Neuronal stem cell (in vitro differentiated cells): ENCODE results near the gene PNPLA3.

Experiments
- DNase-seq: peaks from one replicate; pipeline ENCODE4 v3.0.0-alpha.2; 2013; ENCODE audit warnings: low spot score
- H2AFZ ChIP-seq: one replicate; pipeline ENCODE4 v1.6.1; 2013; ENCODE audit warnings: mild to moderate bottlenecking, low read length, inconsistent platforms
- H2AK5ac ChIP-seq: 2 replicates; pipeline ENCODE4 v1.6.1; 2013; ENCODE audit warnings: low read depth, mild to moderate bottlenecking, inconsistent platforms, low read length, moderate library complexity, mixed read lengths
- H2BK120ac ChIP-seq: 2 replicates; pipeline ENCODE4 v1.6.1; 2013; ENCODE audit warnings: low read depth, mild to moderate bottlenecking, inconsistent platforms, low read length, moderate library complexity, mixed read lengths
- H2BK12ac ChIP-seq: one replicate; pipeline ENCODE4 v1.6.1; 2013; ENCODE audit warnings: low read length, inconsistent platforms
- H2BK15ac ChIP-seq: 2 replicates; pipeline ENCODE4 v1.6.1; 2013; ENCODE audit warnings: mild to moderate bottlenecking, low read length, inconsistent platforms, mixed read lengths
- H2BK5ac ChIP-seq: one replicate; pipeline ENCODE4 v1.6.1; 2013; ENCODE audit warnings: inconsistent platforms, mild to moderate bottlenecking, low read length, moderate library complexity
- H3K14ac ChIP-seq: one replicate; pipeline ENCODE4 v1.6.1; 2013; ENCODE audit warnings: low read length, inconsistent platforms
- H3K18ac ChIP-seq: 2 replicates; pipeline ENCODE4 v1.6.1; 2013; ENCODE audit warnings: low read length, inconsistent platforms
- H3K23ac ChIP-seq: 2 replicates; pipeline ENCODE4 v1.6.1; 2013; ENCODE audit warnings: low read depth, mild to moderate bottlenecking, mixed read lengths, low read length, inconsistent platforms; ENCODE audit not compliant: poor library complexity
- H3K27ac ChIP-seq: replicated peaks from 3 replicates; pipeline ENCODE4 v1.5.1; 2013; ENCODE audit warnings: low read length, inconsistent platforms
- H3K27me3 ChIP-seq, 3 experiments: 2 replicates each; pipeline ENCODE4 v1.6.1; 2013; ENCODE audit warnings: low read length in 3 of 3, mild to moderate bottlenecking in 2 of 3, inconsistent platforms in 1 of 3, low read depth in 1 of 3, mixed read lengths in 1 of 3, moderate library complexity in 1 of 3; ENCODE audit not compliant: control insufficient read depth in 3 of 3, insufficient read depth in 3 of 3
- H3K36me3 ChIP-seq, 2 donors: replicated peaks in 1 of 2; 2 replicates each; pipeline ENCODE4 v1.6.1; 2013; ENCODE audit warnings: low read length in 2 of 2; ENCODE audit not compliant: control insufficient read depth in 2 of 2, insufficient read depth in 2 of 2
- H3K4ac ChIP-seq: 2 replicates; pipeline ENCODE4 v1.6.1; 2013; ENCODE audit warnings: inconsistent platforms, mild to moderate bottlenecking, low read length, moderate library complexity
- H3K4me1 ChIP-seq, 2 donors: 1 replicate in 1 of 2; 2 replicates in 1 of 2; pipeline ENCODE4 v1.6.1; 2013; ENCODE audit warnings: low read length in 2 of 2, low read depth in 1 of 2; ENCODE audit not compliant: control insufficient read depth in 2 of 2, insufficient read depth in 1 of 2
- H3K4me2 ChIP-seq: one replicate; pipeline ENCODE4 v1.6.1; 2013; ENCODE audit warnings: mild to moderate bottlenecking, low read length, inconsistent platforms; ENCODE audit not compliant: insufficient read depth, poor library complexity, severe bottlenecking
- H3K4me3 ChIP-seq, 2 donors: 2 replicates each; pipeline ENCODE4 v1.5.1; 2013; ENCODE audit warnings: low read length in 2 of 2, mild to moderate bottlenecking in 2 of 2, inconsistent platforms in 1 of 2, moderate library complexity in 1 of 2
- H3K79me1 ChIP-seq: one replicate; pipeline ENCODE4 v1.6.1; 2013; ENCODE audit warnings: low read depth, mild to moderate bottlenecking, inconsistent platforms, low read length, moderate library complexity
- H3K9ac ChIP-seq: one replicate; pipeline ENCODE4 v1.6.1; 2013; ENCODE audit warnings: mild to moderate bottlenecking, low read depth, low read length, inconsistent platforms; ENCODE audit not compliant: poor library complexity
- H3K9me3 ChIP-seq, 2 donors: replicated peaks in 1 of 2; 2 replicates each; pipeline versions ENCODE3 to v1.6.1; 2013; ENCODE audit warnings: low read length in 2 of 2, mild to moderate bottlenecking in 2 of 2, inconsistent platforms in 1 of 2, low read depth in 1 of 2, mixed read lengths in 1 of 2, moderate library complexity in 1 of 2; ENCODE audit not compliant: control insufficient read depth in 2 of 2, insufficient read depth in 1 of 2
- H4K8ac ChIP-seq: one replicate; pipeline ENCODE4 v1.6.1; 2013; ENCODE audit warnings: low read depth, mild to moderate bottlenecking, inconsistent platforms, low read length, moderate library complexity
- H4K91ac ChIP-seq: one replicate; pipeline ENCODE4 v1.6.1; 2013; ENCODE audit warnings: low read length, low read depth, mild to moderate bottlenecking, inconsistent platforms; ENCODE audit not compliant: poor library complexity
- WGBS, 2 donors: extraction: QIAGEN DNeasy Blood & Tissue Kit; methylation state at CpG; one replicate each; pipeline ENCODE4 v1.1.7; 2013; ENCODE audit warnings: missing lambda C conversion rate in 2 of 2, mixed read lengths in 1 of 2; ENCODE audit not compliant: insufficient read length in 2 of 2, insufficient replicate concordance in 1 of 2; ENCODE audit errors: extremely low coverage in 2 of 2; 5-methylcytosine and 5-hydroxymethylcytosine counted together

Gene PNPLA3

DNA sequence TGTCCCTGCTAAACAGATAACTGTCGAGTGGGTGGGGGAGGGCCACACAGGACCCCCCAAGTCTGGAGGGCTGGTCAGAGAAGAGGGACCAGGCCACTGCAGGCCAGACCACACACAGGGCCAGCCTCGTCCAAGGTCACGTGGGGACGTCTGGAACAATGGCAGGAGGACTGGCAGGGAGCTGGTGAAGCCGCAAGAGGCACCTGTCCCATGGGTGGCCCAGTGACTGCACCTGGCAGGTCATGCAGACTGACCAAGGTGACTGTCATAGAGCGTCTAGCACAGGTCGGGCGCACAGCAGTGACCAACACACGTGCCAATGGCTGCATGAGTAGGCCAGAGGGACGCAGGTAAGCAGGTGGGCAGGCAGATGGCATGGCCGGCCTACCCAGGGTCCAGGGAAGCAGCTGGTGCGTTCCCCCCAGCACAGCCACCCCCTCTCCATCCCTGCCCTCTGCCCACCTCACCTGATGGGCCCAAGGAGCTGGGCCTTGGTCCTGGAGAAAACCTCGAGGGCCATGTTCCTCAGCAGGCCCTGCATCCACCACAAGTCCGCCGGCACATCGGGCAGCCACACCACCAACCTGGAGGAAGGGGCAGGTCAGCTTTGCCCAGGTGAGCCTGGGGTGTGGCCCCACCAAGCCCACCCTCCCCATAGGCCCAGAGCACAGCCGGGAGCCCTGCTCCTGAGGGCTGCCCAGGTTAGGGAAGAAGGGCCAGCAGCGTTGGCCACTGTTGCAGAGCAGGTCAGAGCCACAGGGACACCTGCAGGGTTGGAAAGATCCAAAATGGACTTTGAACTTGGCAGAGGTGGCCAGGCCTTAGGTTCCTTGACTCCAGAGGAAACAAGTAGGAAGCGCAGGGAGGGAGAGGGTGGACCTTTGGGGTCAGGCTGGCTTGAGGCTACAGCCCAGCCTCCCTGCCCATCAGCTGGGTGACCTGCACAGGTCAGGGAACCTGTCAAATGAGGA is 42.2 kb upstream of the PNPLA3 start:
- peaks cover 5% of the 10 kb centered on the region for H3K79me1 ChIP-seq
- H3K27ac ChIP-seq: no peak overlapping the region
- H3K4ac ChIP-seq: no peak overlapping the region
- peaks cover 0 to 6% of the 10 kb centered on the region in 2 donors for H3K4me1 ChIP-seq
- peak overlapping the region; percentile 48 for H2BK5ac ChIP-seq
- no peaks in the 10 kb centered on the region for H3K9me3 ChIP-seq
- no peak for DNase-seq
- H3K27me3 ChIP-seq: peaks cover 0 to 24% (median 0%) of the 10 kb centered on the region in 3 experiments
- H2BK12ac ChIP-seq: peak overlapping the region; percentile 67
- H3K4me3 ChIP-seq: no peak overlapping the region
- no peak overlapping the region for H2BK15ac ChIP-seq
- no peak overlapping the region for H2AFZ ChIP-seq
- no peak overlapping the region for H4K91ac ChIP-seq
- no peak overlapping the region for H3K4me2 ChIP-seq
- peak overlapping the region; percentile 89 for H3K23ac ChIP-seq
- H4K8ac ChIP-seq: no peak overlapping the region
- H2AK5ac ChIP-seq: peak overlapping the region; percentile 49
- H3K9ac ChIP-seq: no peak overlapping the region
- H3K36me3 ChIP-seq: no peaks in the 10 kb centered on the region
- H2BK120ac ChIP-seq: no peak overlapping the region
- H3K18ac ChIP-seq: no peak overlapping the region
- no CpG with 5 or more reads among the region's 19 CpGs for WGBS, 2 donors
- H3K14ac ChIP-seq: peak overlapping the region; percentile 14

DNA sequence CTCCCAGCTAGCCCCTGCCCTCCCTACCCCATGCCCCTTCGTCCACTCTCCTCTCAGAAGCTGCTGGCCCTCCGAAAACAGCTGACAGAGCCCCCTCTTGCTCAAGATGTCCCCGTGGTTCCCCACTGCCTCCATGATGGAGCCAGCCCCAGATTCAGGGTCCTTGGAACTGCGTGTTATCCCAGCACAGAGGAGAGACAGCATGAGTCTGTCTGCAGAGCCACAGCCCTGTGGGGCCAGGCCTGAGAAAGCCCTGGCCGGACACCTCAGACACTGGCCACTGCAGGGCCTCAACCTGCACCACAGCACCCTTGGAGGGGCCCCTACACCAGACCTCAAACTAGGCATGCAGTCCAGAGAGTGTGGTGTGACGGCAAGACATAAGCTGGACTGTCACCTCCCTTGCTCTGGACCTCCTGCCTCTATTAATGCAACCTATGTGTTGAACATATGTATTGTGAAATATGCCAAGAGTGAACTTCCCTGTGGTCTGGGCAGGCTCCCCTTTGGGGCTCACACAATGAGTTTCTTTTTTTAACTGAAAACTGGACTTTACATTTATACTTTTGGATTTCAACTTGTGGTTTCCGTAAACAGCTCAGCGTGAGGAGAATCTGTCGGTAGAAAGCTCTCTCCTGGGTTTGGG is 41.4 kb upstream of the PNPLA3 start:
- Histone ChIP-seq H3K23ac (no peak overlapping the region), H4K91ac (no peak overlapping the region), H3K18ac (no peak overlapping the region), H3K4me2 (no peak overlapping the region), H2BK15ac (no peak overlapping the region), H3K27me3 (peaks cover 0 to 21% (median 0%) of the 10 kb centered on the region in 3 experiments), H3K14ac (no peak overlapping the region), H2AFZ (no peak overlapping the region), H2BK5ac (peak overlapping the region; percentile 48), H4K8ac (no peak overlapping the region), H3K4ac (no peak overlapping the region), H2BK120ac (no peak overlapping the region), H3K4me1 (peaks cover 0 to 6% of the 10 kb centered on the region in 2 donors), H3K27ac (no peak overlapping the region), H3K9me3 (no peaks in the 10 kb centered on the region), H3K4me3 (no peak overlapping the region), H3K9ac (no peak overlapping the region), H3K36me3 (no peaks in the 10 kb centered on the region), H2AK5ac (peak overlapping the region; percentile 49), H3K79me1 (peaks cover 5% of the 10 kb centered on the region), H2BK12ac (no peak overlapping the region)
- no CpG with 5 or more reads among the region's 9 CpGs for WGBS, 2 donors
- DNase-seq: no peak

DNA sequence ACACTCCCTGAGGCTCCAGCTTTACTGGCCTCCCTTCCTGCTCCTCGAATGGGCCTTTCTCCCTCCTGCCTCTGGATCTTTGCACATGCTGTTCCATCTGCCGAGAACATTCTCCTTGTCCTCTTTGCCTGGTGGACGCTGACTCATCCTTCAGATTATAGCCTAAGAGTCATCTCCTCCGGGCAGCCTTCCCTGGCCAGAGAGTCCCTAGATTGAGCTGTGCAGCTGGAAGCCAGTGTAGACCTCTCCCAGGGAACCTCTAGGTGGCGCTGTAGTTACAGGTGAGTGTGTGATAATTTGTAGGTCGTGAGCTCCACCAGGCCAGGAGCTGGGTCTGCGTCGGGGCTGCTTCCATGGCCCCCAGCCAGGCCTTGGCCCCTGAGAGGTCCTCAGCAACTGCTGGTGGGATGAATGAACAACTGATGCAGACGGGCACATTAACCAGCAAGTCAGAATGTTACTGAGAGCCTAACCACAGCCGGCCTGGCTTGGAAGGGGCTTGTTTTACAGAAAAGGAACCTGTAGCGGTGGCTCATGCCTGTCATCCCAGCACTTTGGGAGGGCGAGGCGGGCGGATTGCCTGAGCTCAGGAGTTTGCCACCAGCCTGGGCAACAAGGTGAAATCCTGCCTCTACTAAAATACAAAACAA is 40.5 kb upstream of the PNPLA3 start:
- no peak overlapping the region for H3K4ac ChIP-seq
- no peak overlapping the region for H3K27ac ChIP-seq
- H2BK120ac ChIP-seq: no peak overlapping the region
- no peak overlapping the region for H3K4me3 ChIP-seq
- no peak overlapping the region for H2BK12ac ChIP-seq
- no CpG with 5 or more reads among the region's 14 CpGs for WGBS, 2 donors
- peak overlapping the region; percentile 79 for H3K18ac ChIP-seq
- H3K79me1 ChIP-seq: peaks cover 5% of the 10 kb centered on the region
- no peak overlapping the region for H3K14ac ChIP-seq
- peaks cover 0 to 28% (median 0%) of the 10 kb centered on the region in 3 experiments for H3K27me3 ChIP-seq
- no peak overlapping the region for H3K4me2 ChIP-seq
- H4K91ac ChIP-seq: no peak overlapping the region
- no peaks in the 10 kb centered on the region for H3K36me3 ChIP-seq
- no peak overlapping the region for H4K8ac ChIP-seq
- H2AK5ac ChIP-seq: no peak overlapping the region
- no peak overlapping the region for H3K9ac ChIP-seq
- peak; percentile 74 for DNase-seq
- no peak overlapping the region for H2BK5ac ChIP-seq
- H2AFZ ChIP-seq: no peak overlapping the region
- H3K23ac ChIP-seq: no peak overlapping the region
- no peak overlapping the region for H2BK15ac ChIP-seq
- H3K4me1 ChIP-seq: peaks cover 0 to 6% of the 10 kb centered on the region in 2 donors
- H3K9me3 ChIP-seq: no peaks in the 10 kb centered on the region
